ENCODE measurements around the gene GRB10. TPM values are rescaled to one million over a fixed set of nuclear protein-coding genes. Genes with fewer than 3 reads are reported as not detected.

The GRB10 gene
- total and polyA plus RNA-seq, 4 donors, result 10.7 to 53.1 (median 17.5) TPM

- Histone ChIP-seq H3K4me1 (ENCODE audit: control insufficient read depth in 4 of 4, insufficient read depth in 4 of 4, low read length in 3 of 4) (peaks cover 6 to 51% (median 28%) of the 10 kb centered on the region in 4 donors), H3K27ac (ENCODE audit: low read depth in 1 of 2, low read length in 2 of 2) (no peak overlapping the region), H3K4me3 (ENCODE audit: low read depth in 1 of 3, low read length in 3 of 3) (no peak overlapping the region), H3K9me3 (ENCODE audit: control insufficient read depth in 4 of 4, low read length in 3 of 4) (no peaks in the 10 kb centered on the region), H3K27me3 (ENCODE audit: control insufficient read depth in 4 of 4, insufficient read depth in 4 of 4, low read length in 3 of 4) (no peaks in the 10 kb centered on the region), H3K9ac (ENCODE audit: low read depth in 1 of 2, low read length in 2 of 2) (no peak overlapping the region), H3K36me3 (ENCODE audit: control insufficient read depth in 4 of 4, insufficient read depth in 3 of 4, low read depth in 1 of 4, low read length in 3 of 4) (no peaks in the 10 kb centered on the region)
- 85% methylated on average over 10 of the region's 10 CpGs for WGBS
- no peak for TF ChIP-seq SP1 (IDR thresholded peaks at IDR 0.05)
- TF ChIP-seq TAF1 (conservative IDR thresholded peaks at IDR 0.05), result no peak
- TF ChIP-seq HNF4G (IDR thresholded peaks at IDR 0.05), result no peak
- TF ChIP-seq CTCF (IDR thresholded peaks at IDR 0.05; ENCODE audit: low read depth, low read length, missing input control), result no peak
- TF ChIP-seq RAD21 (IDR thresholded peaks at IDR 0.05), result no peak
- no peak for TF ChIP-seq GABPA (IDR thresholded peaks at IDR 0.05 in 1 of 2, conservative IDR thresholded peaks at IDR 0.05 in 1 of 2)
- TF ChIP-seq RXRA (IDR thresholded peaks at IDR 0.05), result no peak
- no peak for TF ChIP-seq ATF3 (IDR thresholded peaks at IDR 0.05)
- no peak for TF ChIP-seq FOXA1 (IDR thresholded peaks at IDR 0.05)
- TF ChIP-seq MAX (IDR thresholded peaks at IDR 0.05), result no peak
- TF ChIP-seq NR2F2 (IDR thresholded peaks at IDR 0.05), result no peak
- no peak for DNase-seq (ENCODE audit: low spot score)
Measured at GRCh38 chr7:50768485-50769474, 13.9 kb downstream of the GRB10 start.

GRCh38 chr7:50766849-50767207, 15.9 kb downstream of the GRB10 start:
- peaks cover 6 to 47% (median 26%) of the 10 kb centered on the region in 4 donors for H3K4me1 ChIP-seq (ENCODE audit: control insufficient read depth in 4 of 4, insufficient read depth in 4 of 4, low read length in 3 of 4)
- no peaks in the 10 kb centered on the region for H3K36me3 ChIP-seq (ENCODE audit: control insufficient read depth in 4 of 4, insufficient read depth in 3 of 4, low read depth in 1 of 4, low read length in 3 of 4)
- H3K4me3 ChIP-seq (ENCODE audit: low read depth in 1 of 3, low read length in 3 of 3), result no peak overlapping the region
- DNase-seq (ENCODE audit: low spot score), result no peak
- H3K27ac ChIP-seq (ENCODE audit: low read depth in 1 of 2, low read length in 2 of 2), result no peak overlapping the region
- no peaks in the 10 kb centered on the region for H3K9me3 ChIP-seq (ENCODE audit: control insufficient read depth in 4 of 4, low read length in 3 of 4)
- TF ChIP-seq CTCF (IDR thresholded peaks at IDR 0.05; ENCODE audit: low read depth, low read length, missing input control), result no peak
- no peak for TF ChIP-seq SP1 (IDR thresholded peaks at IDR 0.05)
- TF ChIP-seq HNF4G (IDR thresholded peaks at IDR 0.05), result no peak
- TF ChIP-seq ZBTB33 (IDR thresholded peaks at IDR 0.05), result no peak
- no peak for TF ChIP-seq JUND (IDR thresholded peaks at IDR 0.05)
- TF ChIP-seq YY1 (IDR thresholded peaks at IDR 0.05), result no peak
- TF ChIP-seq REST (IDR thresholded peaks at IDR 0.05), result no peak
- no peak for TF ChIP-seq NR2F2 (IDR thresholded peaks at IDR 0.05)
- no peak for TF ChIP-seq TAF1 (conservative IDR thresholded peaks at IDR 0.05)
- H3K9ac ChIP-seq (ENCODE audit: low read depth in 1 of 2, low read length in 2 of 2), result no peak overlapping the region
- WGBS, result 81% methylated on average over 2 of the region's 2 CpGs
- no peaks in the 10 kb centered on the region for H3K27me3 ChIP-seq (ENCODE audit: control insufficient read depth in 4 of 4, insufficient read depth in 4 of 4, low read length in 3 of 4)
